Uterus (tissue), 4 donors: ENCODE data around the gene ARFGEF3. TPM values are rescaled to one million over a fixed set of nuclear protein-coding genes. Genes with fewer than 3 reads are reported as not detected.

ENCODE experiments used
- DNase-seq, 2 donors: peaks; one replicate each; pipeline ENCODE4 v3.0.0-alpha.2; 2019 to 2020
- H3K27ac ChIP-seq, 2 donors: fragments of 200-600 bp; sonication (generic); 1 replicate in 1 of 2; 2 replicates in 1 of 2; pipeline ENCODE4 v1.5.1; 2016 to 2018
- H3K27me3 ChIP-seq, 2 donors: fragments of 200-600 bp; sonication (generic); one replicate each; pipeline ENCODE4 v1.5.1; 2018 to 2019; ENCODE audit warnings: control low read depth in 1 of 2
- H3K36me3 ChIP-seq, 2 donors: fragments of 200-600 bp; sonication (generic); one replicate each; pipeline ENCODE4 v1.5.1; 2019; ENCODE audit warnings: control low read depth in 1 of 2
- H3K4me1 ChIP-seq, 2 donors: fragments of 200-600 bp; sonication (generic); one replicate each; pipeline ENCODE4 v1.5.1; 2018 to 2019; ENCODE audit warnings: control low read depth in 1 of 2
- H3K4me3 ChIP-seq, 2 donors: fragments of 200-600 bp; sonication (generic); 1 replicate in 1 of 2; 2 replicates in 1 of 2; pipeline ENCODE4 v1.5.1; 2018 to 2019; ENCODE audit warnings: mild to moderate bottlenecking in 1 of 2
- H3K9me3 ChIP-seq, 2 donors: fragments of 200-600 bp; sonication (generic); one replicate each; pipeline ENCODE4 v1.5.1; 2019; ENCODE audit warnings: control low read depth in 1 of 2
- POLR2A ChIP-seq, 2 donors: fragments of 450-650 bp; IDR thresholded peaks; one replicate each; pipeline ENCODE4 v1.6.1; 2016; ENCODE audit warnings: antibody characterized with exemption in 2 of 2, mild to moderate bottlenecking in 1 of 2, moderate library complexity in 1 of 2
- intact Hi-C: fragments of 100-400 bp; cut with DNase I; formaldehyde crosslinking; loops from one replicate; pipeline ENCODE4 v1.15.1; 2023; ENCODE audit warnings: low total_unique reads
- total RNA-seq, 4 donors: library from RNA; depleted of rRNA in 3 of 4; stranded (reverse); fragments of >200 nt in 3 of 4; gene quantifications; one replicate each; pipeline versions ENCODE4 v1.1.0 to v1.2.4, GENCODE V29; 2014 to 2023
- TF ChIP-seq, protein P1 (sequence below), 4 experiments: fragments of 200-600 bp in 2 of 4; fragments of 450-650 bp in 2 of 4; sonication (generic) in 2 of 4; IDR thresholded peaks; one replicate each; pipeline ENCODE4 v1.5.1; 2016 to 2019; ENCODE audit warnings: antibody characterized with exemption in 4 of 4, mild to moderate bottlenecking in 2 of 4, moderate library complexity in 1 of 4
- donor health status: DM: yes; HTN: yes; CAD: no.

ARFGEF3 gene
- total RNA-seq, 4 donors from 2014 or later = 0.88 to 5.8 (median 2.4) TPM

- no peak for TF ChIP-seq POLR2A (IDR thresholded peaks at IDR 0.05)
- TF ChIP-seq, protein P1, sequence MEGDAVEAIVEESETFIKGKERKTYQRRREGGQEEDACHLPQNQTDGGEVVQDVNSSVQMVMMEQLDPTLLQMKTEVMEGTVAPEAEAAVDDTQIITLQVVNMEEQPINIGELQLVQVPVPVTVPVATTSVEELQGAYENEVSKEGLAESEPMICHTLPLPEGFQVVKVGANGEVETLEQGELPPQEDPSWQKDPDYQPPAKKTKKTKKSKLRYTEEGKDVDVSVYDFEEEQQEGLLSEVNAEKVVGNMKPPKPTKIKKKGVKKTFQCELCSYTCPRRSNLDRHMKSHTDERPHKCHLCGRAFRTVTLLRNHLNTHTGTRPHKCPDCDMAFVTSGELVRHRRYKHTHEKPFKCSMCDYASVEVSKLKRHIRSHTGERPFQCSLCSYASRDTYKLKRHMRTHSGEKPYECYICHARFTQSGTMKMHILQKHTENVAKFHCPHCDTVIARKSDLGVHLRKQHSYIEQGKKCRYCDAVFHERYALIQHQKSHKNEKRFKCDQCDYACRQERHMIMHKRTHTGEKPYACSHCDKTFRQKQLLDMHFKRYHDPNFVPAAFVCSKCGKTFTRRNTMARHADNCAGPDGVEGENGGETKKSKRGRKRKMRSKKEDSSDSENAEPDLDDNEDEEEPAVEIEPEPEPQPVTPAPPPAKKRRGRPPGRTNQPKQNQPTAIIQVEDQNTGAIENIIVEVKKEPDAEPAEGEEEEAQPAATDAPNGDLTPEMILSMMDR (IDR thresholded peaks at IDR 0.05) = no peak
- Histone ChIP-seq H3K36me3 (no peaks in the 10 kb centered on the region), H3K27me3 (no peaks in the 10 kb centered on the region), H3K27ac (no peak overlapping the region), H3K4me1 (no peaks in the 10 kb centered on the region), H3K9me3 (no peaks in the 10 kb centered on the region), H3K4me3 (no peak overlapping the region)
- intact Hi-C loops = no loop called here
- no peak for DNase-seq
Measured at GRCh38 chr6:138231381-138231886, 69.7 kb downstream of the ARFGEF3 start.

- H3K27ac ChIP-seq = no peak overlapping the region
- DNase-seq = no peak
- no peaks in the 10 kb centered on the region for H3K36me3 ChIP-seq
- no peaks in the 10 kb centered on the region for H3K9me3 ChIP-seq
- H3K27me3 ChIP-seq = no peaks in the 10 kb centered on the region
- TF ChIP-seq, protein P1 (IDR thresholded peaks at IDR 0.05) = no peak
- no peak for TF ChIP-seq POLR2A (IDR thresholded peaks at IDR 0.05)
- H3K4me1 ChIP-seq = no peaks in the 10 kb centered on the region
- no peak overlapping the region for H3K4me3 ChIP-seq
- intact Hi-C loops = no loop called here
Measured at GRCh38 chr6:138234363-138234762, 72.6 kb downstream of the ARFGEF3 start.

DNA sequence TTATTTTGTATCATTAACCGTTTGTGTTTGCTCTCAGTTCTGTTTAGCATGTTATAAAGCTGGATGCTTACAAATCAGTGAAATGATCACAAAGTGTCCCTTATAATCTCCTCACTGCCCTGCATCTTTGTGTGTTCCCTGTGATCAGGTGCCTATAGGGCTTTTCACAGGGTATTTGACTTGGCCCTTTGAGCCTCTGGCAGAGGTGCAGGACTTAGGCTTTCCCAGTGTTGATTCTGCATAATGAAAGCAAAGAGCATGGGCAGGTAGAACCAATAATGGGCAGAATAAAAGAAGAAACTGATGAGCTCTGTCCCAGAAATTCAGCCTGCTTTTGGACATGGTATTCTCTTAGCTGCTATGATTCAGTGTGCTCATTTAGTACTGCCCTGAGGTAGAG lies 73.5 kb downstream of the ARFGEF3 start:
- H3K27ac ChIP-seq = no peak overlapping the region
- no peaks in the 10 kb centered on the region for H3K9me3 ChIP-seq
- no peak overlapping the region for H3K4me3 ChIP-seq
- no peaks in the 10 kb centered on the region for H3K27me3 ChIP-seq
- TF ChIP-seq POLR2A (IDR thresholded peaks at IDR 0.05) = no peak
- TF ChIP-seq, protein P1 (IDR thresholded peaks at IDR 0.05) = no peak
- no peaks in the 10 kb centered on the region for H3K36me3 ChIP-seq
- intact Hi-C loops = no loop called here
- no peak for DNase-seq
- no peaks in the 10 kb centered on the region for H3K4me1 ChIP-seq

DNA sequence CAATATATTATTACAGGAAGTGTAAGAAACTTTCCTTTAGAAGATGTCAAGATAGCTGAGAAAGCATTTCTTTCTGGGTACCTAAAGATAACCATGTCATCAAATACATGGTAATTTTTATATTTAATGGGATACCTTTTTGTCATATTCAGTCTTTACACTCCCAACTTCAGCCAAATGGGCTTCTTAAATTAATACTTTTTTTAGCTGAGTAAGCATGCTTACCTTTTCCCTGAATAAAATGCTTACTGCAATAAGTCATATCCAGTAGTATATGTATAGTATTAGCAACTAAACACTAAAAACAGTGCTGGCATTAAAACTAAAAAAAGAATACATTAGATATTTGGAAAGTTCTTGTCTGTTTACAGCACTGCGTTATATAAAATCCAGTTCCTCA lies 74.0 kb downstream of the ARFGEF3 start:
- no peak overlapping the region for H3K4me3 ChIP-seq
- no peaks in the 10 kb centered on the region for H3K36me3 ChIP-seq
- no peaks in the 10 kb centered on the region for H3K9me3 ChIP-seq
- H3K27me3 ChIP-seq = no peaks in the 10 kb centered on the region
- no peak overlapping the region for H3K27ac ChIP-seq
- intact Hi-C loops = no loop called here
- no peak for DNase-seq
- H3K4me1 ChIP-seq = no peaks in the 10 kb centered on the region
- TF ChIP-seq, protein P1 (IDR thresholded peaks at IDR 0.05) = no peak
- TF ChIP-seq POLR2A (IDR thresholded peaks at IDR 0.05) = no peak

DNA sequence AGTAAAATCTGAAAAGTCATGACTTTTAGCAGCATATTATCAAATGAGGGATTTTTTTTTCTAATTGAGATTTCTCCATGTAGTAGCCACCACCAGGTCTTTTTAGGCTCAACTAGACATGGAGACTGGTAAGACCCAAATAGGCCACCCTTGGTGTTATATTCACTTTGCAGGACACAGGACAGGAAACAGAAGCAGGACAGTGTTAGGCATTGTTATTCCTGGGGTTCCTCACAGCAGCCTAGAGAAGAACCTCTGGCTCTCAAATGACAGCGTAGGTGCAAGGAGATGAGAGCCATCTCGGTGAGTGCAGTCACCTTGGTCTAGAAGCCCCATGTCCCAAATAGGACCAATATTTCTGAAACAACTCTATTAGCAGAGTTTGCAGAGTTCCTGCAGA lies 75.7 kb downstream of the ARFGEF3 start:
- Histone ChIP-seq H3K4me3 (no peak overlapping the region), H3K9me3 (no peaks in the 10 kb centered on the region), H3K36me3 (no peaks in the 10 kb centered on the region), H3K27ac (no peak overlapping the region), H3K27me3 (no peaks in the 10 kb centered on the region), H3K4me1 (no peaks in the 10 kb centered on the region)
- DNase-seq = no peak
- TF ChIP-seq, protein P1 (IDR thresholded peaks at IDR 0.05) = no peak
- TF ChIP-seq POLR2A (IDR thresholded peaks at IDR 0.05) = no peak
- intact Hi-C loops = no loop called here
